Neural cell (in vitro differentiated cells): ENCODE measurements around the gene PCDH9. TPM values are rescaled to one million over a fixed set of nuclear protein-coding genes. Genes with fewer than 3 reads are reported as not detected.

Experiments used
- H2AFZ ChIP-seq: fragments of 200-600, 300-800 bp; sonication (generic), shearing (Covaris generic); 2 replicates; pipeline ENCODE4 v1.6.0; 2014; ENCODE audit warnings: low read depth, mild to moderate bottlenecking, antibody characterized with exemption, low read length, moderate library complexity
- H3F3A ChIP-seq: fragments of 200-600 bp; shearing (Covaris generic); 2 replicates; pipeline ENCODE4 v1.6.1; 2016; ENCODE audit warnings: mild to moderate bottlenecking, moderate library complexity, mixed read lengths, antibody characterized with exemption, low read length; ENCODE audit not compliant: insufficient read depth, poor library complexity, severe bottlenecking
- H3K27ac ChIP-seq: fragments of 200-600, 300-800 bp; sonication (generic), shearing (Covaris generic); 2 replicates; pipeline ENCODE4 v1.5.1; 2014; ENCODE audit warnings: mild to moderate bottlenecking, low read length, moderate library complexity
- H3K27me3 ChIP-seq: fragments of 300-800, 200-600 bp; sonication (generic), shearing (Covaris generic); 2 replicates; pipeline ENCODE4 v1.6.0; 2014; ENCODE audit warnings: mild to moderate bottlenecking, low read depth, low read length, moderate library complexity; ENCODE audit not compliant: insufficient read depth
- H3K36me3 ChIP-seq: fragments of 300-800, 200-600 bp; sonication (generic), shearing (Covaris generic); 2 replicates; pipeline ENCODE4 v1.5.1; 2014; ENCODE audit warnings: mild to moderate bottlenecking, antibody characterized with exemption, low read length, moderate library complexity; ENCODE audit not compliant: insufficient read depth
- H3K4me2 ChIP-seq: fragments of 300-800, 200-600 bp; sonication (generic), shearing (Covaris generic); 2 replicates; pipeline ENCODE4 v1.6.0; 2014; ENCODE audit warnings: mild to moderate bottlenecking, low read length
- H3K4me3 ChIP-seq: fragments of 300-800, 200-600 bp; sonication (generic), shearing (Covaris generic); 2 replicates; pipeline ENCODE4 v1.5.1; 2014; ENCODE audit warnings: mild to moderate bottlenecking, low read length, moderate library complexity
- H3K79me2 ChIP-seq: fragments of 200-600 bp; shearing (Covaris generic); replicated peaks from 2 replicates; pipeline ENCODE4 v1.6.0; 2014; ENCODE audit warnings: mild to moderate bottlenecking, low read length, moderate library complexity; ENCODE audit not compliant: insufficient read depth
- H3K9ac ChIP-seq: fragments of 300-800, 200-600 bp; sonication (generic), shearing (Covaris generic); 2 replicates; pipeline ENCODE4 v1.6.1; 2016; ENCODE audit warnings: mild to moderate bottlenecking, low read length, mixed read lengths
- H3K9me2 ChIP-seq: fragments of 200-600 bp; shearing (Covaris generic); 2 replicates; pipeline ENCODE4 v1.6.1; 2016; ENCODE audit warnings: mild to moderate bottlenecking, low read length, mixed read lengths; ENCODE audit not compliant: insufficient read depth
- H3K9me3 ChIP-seq: fragments of 200-600, 300-800 bp; sonication (generic), shearing (Covaris generic); 2 replicates; pipeline ENCODE4 v1.6.1; 2016; ENCODE audit warnings: mild to moderate bottlenecking, mixed run types, low read length, moderate library complexity, mixed read lengths
- H4K20me1 ChIP-seq: fragments of 200-600 bp; shearing (Covaris generic); 2 replicates; pipeline ENCODE4 v1.6.1; 2016; ENCODE audit warnings: mild to moderate bottlenecking, mixed run types; ENCODE audit not compliant: insufficient read depth
- CTCF ChIP-seq: fragments of 450-650 bp; IDR thresholded peaks from 2 replicates; pipeline ENCODE4 v1.5.1; 2014; ENCODE audit warnings: antibody characterized with exemption, mild to moderate bottlenecking, moderate library complexity; ENCODE audit not compliant: poor library complexity, severe bottlenecking
- EZH2 ChIP-seq: fragments of 200-600, 300-800 bp; shearing (Covaris generic), sonication (generic); IDR thresholded peaks from 2 replicates; pipeline ENCODE4 v1.6.1; 2014; ENCODE audit warnings: antibody characterized with exemption, low read length, borderline replicate concordance, mild to moderate bottlenecking; ENCODE audit not compliant: insufficient read depth, poor library complexity, severe bottlenecking
- MXI1 ChIP-seq: fragments of 450-650 bp; conservative IDR thresholded peaks from 2 replicates; pipeline ENCODE4 v1.6.1; 2014; ENCODE audit warnings: antibody characterized with exemption, mild to moderate bottlenecking; ENCODE audit not compliant: poor library complexity, severe bottlenecking
- POLR2AphosphoS5 ChIP-seq: IDR thresholded peaks from 2 replicates; pipeline ENCODE4 v1.6.1; 2012
- RAD21 ChIP-seq: fragments of 450-650 bp; conservative IDR thresholded peaks from 2 replicates; pipeline ENCODE4 v1.6.1; 2014; ENCODE audit warnings: antibody characterized with exemption, mild to moderate bottlenecking, moderate library complexity
- SMC3 ChIP-seq: fragments of 450-650 bp; conservative IDR thresholded peaks from 2 replicates; pipeline ENCODE4 v1.6.1; 2014; ENCODE audit warnings: antibody characterized with exemption, mild to moderate bottlenecking, moderate library complexity; ENCODE audit not compliant: poor library complexity
- TAF1 ChIP-seq: IDR thresholded peaks from 2 replicates; pipeline ENCODE4 v1.6.1; 2012; ENCODE audit warnings: low read depth
- polyA plus RNA-seq: library from polyadenylated mRNA; depleted of rRNA; stranded (reverse); fragments of >200 nt; gene quantifications from 2 replicates; pipeline ENCODE4 v1.2.3, GENCODE V29; 2014
- TF ChIP-seq, protein P1 (sequence below): IDR thresholded peaks from 2 replicates; pipeline ENCODE4 v1.6.1; 2012; ENCODE audit warnings: borderline replicate concordance

Gene PCDH9
- polyA plus RNA-seq, 1 donor from 2014 or later = 4.6 TPM

DNA sequence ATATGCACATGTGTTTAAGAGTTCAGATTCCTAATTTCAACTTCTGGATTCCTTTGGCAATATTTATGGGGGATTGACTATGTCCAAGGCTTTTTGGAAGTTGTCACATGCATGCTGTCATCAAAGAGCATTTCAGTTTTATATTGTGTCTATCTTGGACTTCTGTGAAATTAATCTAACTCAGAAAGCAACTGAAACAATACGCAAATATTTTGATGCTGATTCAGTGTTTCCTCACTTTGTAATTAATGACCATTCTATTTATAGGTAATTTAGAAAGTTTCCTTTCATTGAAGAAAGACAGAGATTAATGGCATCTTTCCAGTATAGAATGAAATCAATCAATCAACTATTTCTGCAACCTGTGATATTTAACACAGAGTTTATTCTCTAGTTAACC, 550.1 kb downstream of the PCDH9 start:
- H3K36me3 ChIP-seq = no peaks in the 10 kb centered on the region
- no peak overlapping the region for H3K27ac ChIP-seq
- H3K9me2 ChIP-seq = no peaks in the 10 kb centered on the region
- no peaks in the 10 kb centered on the region for H3K9me3 ChIP-seq
- H3K79me2 ChIP-seq = no peaks in the 10 kb centered on the region
- no peaks in the 10 kb centered on the region for H3F3A ChIP-seq
- H3K9ac ChIP-seq = no peak overlapping the region
- no peaks in the 10 kb centered on the region for H4K20me1 ChIP-seq
- H3K4me3 ChIP-seq = no peak overlapping the region
- no peaks in the 10 kb centered on the region for H3K27me3 ChIP-seq
- TF ChIP-seq RAD21 (no peak), POLR2AphosphoS5 (no peak), TAF1 (no peak), MXI1 (no peak), CTCF (no peak), EZH2 (no peak)
- no peak overlapping the region for H3K4me2 ChIP-seq
- H2AFZ ChIP-seq = no peak overlapping the region

- no peaks in the 10 kb centered on the region for H3K79me2 ChIP-seq
- H3K4me3 ChIP-seq = no peak overlapping the region
- H3K9ac ChIP-seq = no peak overlapping the region
- H3K36me3 ChIP-seq = no peaks in the 10 kb centered on the region
- H3F3A ChIP-seq = no peaks in the 10 kb centered on the region
- H3K27me3 ChIP-seq = no peaks in the 10 kb centered on the region
- H3K4me2 ChIP-seq = no peak overlapping the region
- TF ChIP-seq, protein P1, sequence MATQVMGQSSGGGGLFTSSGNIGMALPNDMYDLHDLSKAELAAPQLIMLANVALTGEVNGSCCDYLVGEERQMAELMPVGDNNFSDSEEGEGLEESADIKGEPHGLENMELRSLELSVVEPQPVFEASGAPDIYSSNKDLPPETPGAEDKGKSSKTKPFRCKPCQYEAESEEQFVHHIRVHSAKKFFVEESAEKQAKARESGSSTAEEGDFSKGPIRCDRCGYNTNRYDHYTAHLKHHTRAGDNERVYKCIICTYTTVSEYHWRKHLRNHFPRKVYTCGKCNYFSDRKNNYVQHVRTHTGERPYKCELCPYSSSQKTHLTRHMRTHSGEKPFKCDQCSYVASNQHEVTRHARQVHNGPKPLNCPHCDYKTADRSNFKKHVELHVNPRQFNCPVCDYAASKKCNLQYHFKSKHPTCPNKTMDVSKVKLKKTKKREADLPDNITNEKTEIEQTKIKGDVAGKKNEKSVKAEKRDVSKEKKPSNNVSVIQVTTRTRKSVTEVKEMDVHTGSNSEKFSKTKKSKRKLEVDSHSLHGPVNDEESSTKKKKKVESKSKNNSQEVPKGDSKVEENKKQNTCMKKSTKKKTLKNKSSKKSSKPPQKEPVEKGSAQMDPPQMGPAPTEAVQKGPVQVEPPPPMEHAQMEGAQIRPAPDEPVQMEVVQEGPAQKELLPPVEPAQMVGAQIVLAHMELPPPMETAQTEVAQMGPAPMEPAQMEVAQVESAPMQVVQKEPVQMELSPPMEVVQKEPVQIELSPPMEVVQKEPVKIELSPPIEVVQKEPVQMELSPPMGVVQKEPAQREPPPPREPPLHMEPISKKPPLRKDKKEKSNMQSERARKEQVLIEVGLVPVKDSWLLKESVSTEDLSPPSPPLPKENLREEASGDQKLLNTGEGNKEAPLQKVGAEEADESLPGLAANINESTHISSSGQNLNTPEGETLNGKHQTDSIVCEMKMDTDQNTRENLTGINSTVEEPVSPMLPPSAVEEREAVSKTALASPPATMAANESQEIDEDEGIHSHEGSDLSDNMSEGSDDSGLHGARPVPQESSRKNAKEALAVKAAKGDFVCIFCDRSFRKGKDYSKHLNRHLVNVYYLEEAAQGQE = no peak
- TF ChIP-seq SMC3 = no peak
- TF ChIP-seq CTCF = no peak
- no peak for TF ChIP-seq POLR2AphosphoS5
- TF ChIP-seq TAF1 = no peak
- no peaks in the 10 kb centered on the region for H3K9me2 ChIP-seq
- H3K27ac ChIP-seq = no peak overlapping the region
- H4K20me1 ChIP-seq = no peaks in the 10 kb centered on the region
- no peaks in the 10 kb centered on the region for H3K9me3 ChIP-seq
- H2AFZ ChIP-seq = no peak overlapping the region
Measured at GRCh38 chr13:66675620-66676019, 554.5 kb downstream of the PCDH9 start.
